Ramos (cell line): ENCODE measurements around the gene HYPK.
"Not testable (repeated sequence)": the region's sequence is repeated elsewhere in the genome, so short reads cannot be mapped to it uniquely, and the experiment has no call there.

Experiments
- in situ Hi-C: fragments of 300-500 bp; cut with MboI; formaldehyde crosslinking; loops from one replicate; pipeline ENCODE4 v1.14.3; 2022; ENCODE audit warnings: low sequenced_read_pairs; ENCODE audit not compliant: unreplicated experiment

The HYPK gene

GRCh38 chr15:43794269-43795037, 5.9 kb upstream of the HYPK start:
- in situ Hi-C loops: loop anchor here (25.0 kb wide), 1 partner anchor 918 kb away; the partner anchor contains the start of genes B2M and PATL2

GRCh38 chr15:43795197-43795596, 5.2 kb upstream of the HYPK start:
- in situ Hi-C loops: loop anchor here (25.0 kb wide), 1 partner anchor 917 kb away; the partner anchor contains the start of genes B2M and PATL2

- in situ Hi-C loops: loop anchor here (25.0 kb wide), 1 partner anchor 916 kb away; the partner anchor contains the start of genes B2M and PATL2
These were observed 4.4 kb upstream of the HYPK start for GRCh38 chr15:43795997-43796396.

GRCh38 chr15:43796566-43796965, 3.8 kb upstream of the HYPK start:
- in situ Hi-C loops: loop anchor here (25.0 kb wide), 1 partner anchor 916 kb away; the partner anchor contains the start of genes B2M and PATL2

- in situ Hi-C loops: loop anchor here (25.0 kb wide), 1 partner anchor 913 kb away; the partner anchor contains the start of genes B2M and PATL2
These were observed 1.0 kb upstream of the HYPK start for GRCh38 chr15:43799209-43799944.

DNA sequence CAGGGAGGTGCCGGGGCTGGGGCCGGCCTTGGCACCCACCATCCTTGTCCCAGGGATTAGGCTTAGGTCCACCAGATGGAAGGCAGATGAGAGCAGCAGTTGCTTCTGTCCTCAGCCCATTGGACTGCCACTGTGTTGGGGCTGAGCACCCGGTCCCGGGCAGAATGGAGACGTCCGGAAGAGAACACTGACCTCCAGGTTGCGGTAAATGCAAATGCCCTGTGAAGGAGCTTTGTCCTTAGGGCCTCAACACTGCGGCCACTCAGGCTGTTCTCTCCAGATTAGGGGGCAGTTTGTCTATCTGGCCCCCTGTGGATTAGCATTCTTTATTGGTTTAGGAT, 484 bp upstream of the HYPK start, which contains the start of gene SERINC4:
Gene SERINC4 (minus strand): TSS at position 276 of the 341 bp plus-strand sequence. CDS start 234 bp downstream, at position 42.
- in situ Hi-C loops: loop anchor here (10.0 to 25.0 kb wide), 2 partner anchors 55 to 912 kb away; partner anchors contain the start of genes B2M, PATL2 and PDIA3

DNA sequence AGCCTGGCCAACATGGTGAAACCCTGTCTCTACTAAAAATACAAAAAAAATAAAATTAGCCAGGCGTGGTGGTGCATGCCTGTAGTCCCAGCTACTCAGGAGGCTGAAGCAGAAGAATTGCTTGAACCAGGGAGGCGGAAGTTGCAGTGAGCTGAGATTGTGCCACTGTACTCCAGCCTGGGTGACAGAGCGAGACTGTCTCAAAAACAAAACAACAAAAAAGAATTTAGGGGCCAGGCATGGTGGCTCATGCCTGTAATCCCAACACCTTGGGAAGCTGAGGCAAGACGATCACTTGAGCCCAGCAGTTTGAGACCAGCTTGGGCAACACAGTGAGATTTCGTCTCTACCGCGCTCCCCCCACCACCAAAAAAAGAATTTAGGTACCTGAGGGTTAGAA, 2.3 kb downstream of the HYPK start:
- in situ Hi-C loops: loop anchor here (10.0 kb wide), 1 partner anchor 58 kb away; the partner anchor contains the start of gene PDIA3

- in situ Hi-C loops: loop anchor here (10.0 kb wide), 1 partner anchor 64 kb away; the partner anchor contains the start of gene PDIA3
These were observed 8.1 kb downstream of the HYPK start for GRCh38 chr15:43808435-43808950.

- in situ Hi-C loops: loop anchor here (10.0 kb wide), 1 partner anchor 64 kb away; the partner anchor contains the start of gene PDIA3
These were observed 8.7 kb downstream of the HYPK start for GRCh38 chr15:43808960-43809678.

DNA sequence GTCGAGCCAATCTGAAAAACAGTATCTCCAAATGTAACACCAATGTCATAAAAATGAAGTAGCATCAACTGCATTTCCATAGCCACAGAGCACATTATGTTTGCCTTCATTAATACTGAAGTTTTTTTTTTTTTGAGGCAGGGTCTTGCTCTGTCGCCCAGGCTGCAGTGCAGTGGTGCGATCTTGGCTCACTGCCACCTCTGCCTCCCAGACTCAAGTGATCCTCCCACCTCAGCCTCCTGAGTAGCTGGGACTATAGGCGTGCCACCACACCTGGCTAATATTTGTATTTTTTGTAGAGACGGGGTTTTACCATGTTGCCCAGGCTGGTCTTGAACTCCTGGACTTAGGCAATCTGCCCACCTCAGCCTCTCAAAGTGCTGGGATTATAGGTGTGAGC, 14.7 kb downstream of the HYPK start:
- in situ Hi-C loops: not testable (repeated sequence)

DNA sequence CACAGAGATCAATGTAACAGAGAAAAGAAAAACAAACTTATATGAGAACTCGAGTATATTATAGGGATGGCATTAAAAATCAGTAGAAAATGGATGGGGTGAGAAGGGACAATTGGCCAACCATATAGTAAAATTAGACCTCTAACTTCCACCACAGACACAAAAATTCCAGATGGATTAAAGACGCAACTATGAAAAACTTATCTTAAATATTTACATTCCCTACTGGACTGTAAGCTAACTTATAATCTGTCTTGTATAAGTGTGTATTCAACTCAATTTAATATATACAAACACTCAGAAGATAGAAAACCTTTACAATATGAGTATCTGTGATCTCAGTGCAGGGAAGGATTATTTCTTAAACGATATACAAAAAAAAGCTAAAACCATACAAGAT, 21.1 kb downstream of the HYPK start:
- in situ Hi-C loops: no loop called here

GRCh38 chr15:43824302-43825246, 24.2 kb downstream of the HYPK start, which contains the start of gene MFAP1:
MFAP1 (minus strand) TSS chr15:43824690; CDS start chr15:43824569, 121 bp downstream.
- in situ Hi-C loops: no loop called here

- in situ Hi-C loops: not testable (repeated sequence)
These were observed 24.9 kb downstream of the HYPK start for GRCh38 chr15:43825305-43825704.

DNA sequence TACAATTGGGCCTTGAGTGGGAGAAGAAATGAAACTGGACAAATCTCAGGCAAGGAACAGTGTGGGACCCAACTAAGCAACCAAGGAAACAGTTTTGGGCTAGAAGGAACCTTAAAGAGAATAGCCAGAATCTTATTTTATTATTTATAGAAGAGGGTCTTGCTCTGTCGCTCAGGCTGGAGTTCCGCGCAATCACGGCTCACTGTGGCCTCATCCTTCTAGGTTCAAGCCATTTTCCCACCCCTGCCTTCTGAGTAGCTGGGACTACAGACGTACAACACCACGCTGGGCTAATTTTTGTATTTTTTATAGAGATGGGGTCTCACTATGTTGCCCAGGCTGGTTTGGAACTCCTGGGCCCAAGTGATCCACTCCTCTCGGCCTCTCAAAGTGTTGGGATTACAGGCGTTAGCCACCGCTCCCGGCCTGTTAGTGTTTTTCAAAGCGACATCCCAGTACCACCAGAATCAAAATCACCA, 25.7 kb downstream of the HYPK start:
- in situ Hi-C loops: no loop called here

GRCh38 chr15:43826508-43827341, 26.3 kb downstream of the HYPK start, which contains the start of gene WDR76:
WDR76 (plus strand) TSS chr15:43827002; CDS start chr15:43827033, 31 bp downstream.
- in situ Hi-C loops: no loop called here

DNA sequence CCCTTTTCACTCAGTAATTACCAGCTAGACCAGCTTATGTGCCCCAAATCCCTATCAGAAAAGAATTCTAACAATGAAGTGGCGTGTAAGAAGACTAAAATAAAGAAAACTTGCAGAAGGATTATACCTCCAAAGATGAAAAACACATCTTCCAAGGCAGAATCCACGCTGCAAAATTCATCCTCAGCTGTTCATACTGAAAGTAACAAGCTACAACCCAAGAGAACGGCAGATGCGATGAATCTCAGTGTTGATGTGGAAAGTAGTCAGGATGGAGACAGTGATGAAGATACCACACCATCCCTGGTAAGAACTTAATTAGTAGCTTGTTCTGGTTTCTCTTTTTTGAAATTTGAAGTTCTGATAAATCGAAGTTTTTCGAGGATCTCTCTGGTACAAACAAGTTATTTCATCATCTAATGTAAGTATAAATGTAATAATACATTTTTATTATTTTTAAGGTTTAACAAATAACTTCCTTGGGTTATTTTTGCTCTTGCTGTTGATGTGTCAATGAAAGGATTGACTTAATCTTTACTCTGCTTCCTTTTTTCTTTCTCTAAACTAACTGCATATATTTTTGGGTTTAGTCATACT, 27.8 kb downstream of the HYPK start:
- in situ Hi-C loops: no loop called here

DNA sequence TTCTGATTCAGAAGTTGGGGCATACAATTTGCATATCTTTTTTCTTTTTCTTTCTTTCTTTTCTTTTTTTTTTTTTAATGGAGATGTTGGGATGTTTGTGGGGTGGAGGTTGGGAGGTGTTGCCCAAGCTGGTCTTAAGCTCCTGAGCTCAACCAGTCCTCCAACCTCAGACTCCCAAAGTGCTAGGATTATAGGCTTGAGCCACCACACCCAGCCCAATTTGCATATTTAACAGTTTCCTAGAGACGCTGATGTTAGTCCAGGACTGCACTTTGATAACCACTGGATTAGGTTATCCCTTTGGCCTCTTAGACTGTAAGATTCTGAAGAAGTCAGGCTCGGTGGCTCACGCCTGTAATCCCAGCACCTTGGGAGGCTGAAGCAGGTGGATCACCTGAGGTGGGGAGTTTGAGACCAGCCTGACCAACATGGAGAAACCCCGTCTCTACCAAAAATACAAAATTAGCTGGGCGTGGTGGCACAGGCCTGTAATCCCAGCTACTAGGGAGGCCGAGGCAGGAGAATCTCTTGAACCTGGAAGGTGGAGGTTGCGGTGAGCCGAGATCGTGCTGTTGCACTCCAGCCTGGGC, 29.6 kb downstream of the HYPK start:
- in situ Hi-C loops: not testable (repeated sequence)
